T47D (cell line): Measurements from ENCODE around the gene VWA8.

Experiments
- DNase-seq, 2 experiments: peaks; one replicate each; pipeline versions ENCODE4 v3.0.0 to v3.0.0-alpha.2; 2011 to 2012; ENCODE audit warnings: low read depth in 1 of 2, low spot score in 1 of 2
- JUND ChIP-seq: IDR thresholded peaks from 2 replicates; pipeline ENCODE4 v1.6.1; 2012; ENCODE audit warnings: low read depth
- in situ Hi-C: cut with HindIII; loops from 2 replicates; pipeline ENCODE4 v1.10.0; 2016; ENCODE audit warnings: low sequenced_read_pairs, low pct_unique_long_range_greater_than_20kb

VWA8 gene

DNA sequence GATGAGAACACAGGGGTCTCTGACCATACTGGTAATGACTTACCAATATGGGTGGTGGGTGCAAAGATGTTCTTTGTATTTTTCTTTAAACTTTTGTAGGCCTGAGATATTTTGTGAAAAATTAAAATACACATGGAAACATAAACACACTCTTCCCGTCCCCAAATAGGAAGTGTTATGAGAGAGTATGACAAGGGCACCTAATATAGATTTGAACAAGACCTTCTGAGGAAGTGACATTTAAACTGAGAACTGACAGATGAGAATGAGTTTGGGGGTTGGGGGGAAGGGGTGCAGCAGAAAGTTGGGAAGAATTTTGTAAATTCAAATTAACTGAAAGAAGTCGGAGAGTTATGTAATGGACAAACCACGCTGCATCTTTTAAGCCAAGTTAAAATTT lies 279.3 kb downstream of the VWA8 start:
- DNase-seq: no peak
- TF ChIP-seq JUND: no peak
- in situ Hi-C loops: no loop called here

DNA sequence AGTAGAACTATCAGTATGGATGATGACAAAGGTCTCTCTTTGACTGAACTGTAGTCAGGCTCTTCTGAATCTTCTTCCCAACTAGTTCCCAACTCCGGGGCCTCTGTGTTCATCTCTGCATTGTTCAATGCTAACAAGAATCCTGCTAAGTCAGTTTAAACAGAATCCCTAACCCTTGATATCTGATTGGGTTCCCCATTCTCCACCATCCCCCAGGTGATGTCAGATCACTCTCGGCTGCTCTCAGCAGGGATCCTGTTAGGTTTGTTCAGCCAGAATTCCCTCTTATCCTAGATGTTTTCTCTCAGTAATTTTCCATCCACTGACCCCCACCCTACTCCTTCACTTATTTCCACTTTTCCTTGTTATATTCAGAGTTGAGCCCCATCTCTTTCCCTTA lies 280.0 kb downstream of the VWA8 start:
- in situ Hi-C loops: no loop called here
- no peak for TF ChIP-seq JUND
- no peak for DNase-seq

DNA sequence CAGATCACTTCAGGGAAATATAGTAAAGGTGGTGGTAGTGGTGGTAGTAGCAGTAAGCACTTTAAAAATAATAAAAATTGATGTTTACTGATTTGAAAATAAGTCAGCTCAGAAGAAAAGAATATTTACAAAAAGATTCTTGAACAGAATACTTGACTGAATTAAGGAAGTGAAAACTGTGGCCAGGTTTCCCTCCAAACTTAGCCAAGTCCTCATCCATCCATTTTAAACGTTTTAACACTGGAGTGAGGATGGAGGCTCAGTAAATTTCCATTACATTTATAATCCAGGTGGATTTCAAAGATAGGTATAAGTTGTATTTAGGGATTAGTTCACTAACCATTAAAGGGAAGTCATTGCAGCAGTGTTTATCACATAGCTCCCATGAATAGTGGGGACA lies 282.1 kb downstream of the VWA8 start:
- in situ Hi-C loops: no loop called here
- no peak for TF ChIP-seq JUND
- DNase-seq: no peak

DNA sequence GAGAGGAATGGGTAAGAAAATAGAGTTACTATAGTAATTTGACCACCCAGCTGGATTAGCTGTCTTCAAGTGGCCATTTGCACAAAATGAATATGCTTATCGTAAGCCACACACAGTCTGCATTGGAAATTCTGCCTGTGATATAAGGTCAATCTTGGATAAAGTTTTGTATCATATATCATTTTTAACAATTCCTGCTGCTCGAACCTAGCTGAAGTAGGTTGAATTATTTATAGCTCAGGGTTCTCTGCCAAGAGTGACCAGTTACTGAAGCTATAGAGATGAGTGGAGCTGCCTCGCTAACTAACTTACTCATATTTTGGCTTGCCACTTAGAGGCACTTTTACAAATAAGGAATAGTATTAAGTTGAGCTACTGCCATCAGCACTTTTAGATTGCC lies 282.7 kb downstream of the VWA8 start:
- no peak for DNase-seq
- TF ChIP-seq JUND: no peak
- in situ Hi-C loops: no loop called here

DNA sequence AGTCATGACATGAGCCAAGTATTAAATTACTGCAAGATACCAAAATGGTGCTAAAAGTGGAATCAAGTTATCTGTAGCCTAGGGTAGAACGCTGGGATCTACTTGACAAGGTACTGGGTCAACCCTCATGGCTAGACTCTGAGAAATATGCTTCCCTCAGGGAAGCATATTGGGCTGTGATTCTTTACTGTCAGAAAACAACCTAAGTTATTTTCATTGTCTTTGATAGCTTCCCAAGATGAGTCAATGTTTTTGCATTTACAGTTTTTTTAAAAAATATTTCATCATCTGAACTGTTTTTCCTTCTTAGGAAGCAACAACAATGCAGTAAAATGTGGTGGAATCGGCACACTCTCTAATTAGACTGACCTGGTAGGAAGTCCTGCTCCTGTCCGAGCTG lies 285.6 kb downstream of the VWA8 start:
- no peak for DNase-seq
- no peak for TF ChIP-seq JUND
- in situ Hi-C loops: no loop called here

DNA sequence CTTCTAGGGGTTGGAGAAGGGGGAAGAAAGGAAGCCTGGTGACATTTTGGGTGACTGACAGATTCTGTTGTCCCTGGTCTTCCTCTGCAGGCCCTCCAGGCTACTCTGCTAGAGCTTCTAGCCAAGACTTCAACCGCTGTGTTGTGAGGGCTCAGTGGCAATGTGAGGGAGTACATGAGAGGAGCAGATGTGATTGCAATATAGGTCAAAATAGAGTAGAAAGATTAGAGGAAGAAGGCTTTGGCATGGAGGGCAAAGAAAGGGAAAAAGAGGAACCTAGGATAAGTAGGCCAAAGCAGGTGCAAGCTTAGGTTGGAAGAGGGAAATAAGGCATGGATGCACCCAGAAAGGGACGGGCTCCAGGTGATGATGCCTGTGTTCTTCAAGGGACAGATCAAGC lies 286.7 kb downstream of the VWA8 start:
- no peak for TF ChIP-seq JUND
- DNase-seq: no peak
- in situ Hi-C loops: no loop called here

DNA sequence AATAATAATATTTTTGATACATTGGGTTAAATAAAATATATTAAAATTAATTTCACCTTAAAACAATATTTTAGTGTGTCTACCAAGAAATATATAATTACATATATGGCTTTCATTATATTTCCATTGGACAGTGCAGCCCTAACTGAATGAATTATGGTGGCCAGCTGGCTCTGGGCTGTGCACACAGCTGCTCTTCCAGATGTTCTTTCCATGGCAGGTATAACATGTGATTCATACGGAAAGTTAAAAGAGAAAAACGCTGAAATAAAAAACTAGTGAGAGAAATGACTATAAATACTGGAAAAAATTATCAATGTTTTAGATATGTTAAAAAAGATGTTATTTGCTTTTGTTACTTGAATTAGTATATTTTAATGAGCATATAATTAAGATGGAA lies 287.3 kb downstream of the VWA8 start:
- TF ChIP-seq JUND: no peak
- in situ Hi-C loops: no loop called here
- DNase-seq: no peak

DNA sequence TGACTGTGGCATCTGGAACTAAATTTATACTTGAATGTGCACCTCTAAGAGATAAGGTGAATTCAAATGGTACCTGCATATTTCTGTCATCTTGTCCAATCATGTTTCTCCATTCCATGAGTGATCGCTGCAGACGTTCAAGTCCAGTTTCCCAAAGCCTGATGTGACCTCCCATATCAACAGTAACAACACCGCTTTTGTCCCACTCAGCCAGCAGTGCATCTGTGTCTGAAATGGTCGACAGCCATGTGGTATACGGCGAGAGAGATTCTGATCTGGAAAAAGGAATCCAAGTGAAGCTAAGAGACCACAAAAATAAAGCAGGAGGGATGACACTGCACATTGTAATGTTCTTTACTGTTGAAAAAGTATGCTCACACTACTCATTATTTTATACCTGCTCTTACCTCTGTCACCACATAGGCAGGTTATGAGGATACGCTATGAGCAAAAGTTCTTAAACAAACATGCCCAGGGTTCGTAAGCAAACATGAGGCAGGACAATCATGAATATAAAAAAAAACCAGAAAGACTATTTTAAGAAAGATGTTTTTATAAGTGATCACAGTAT lies 290.0 kb downstream of the VWA8 start:
- in situ Hi-C loops: no loop called here

DNA sequence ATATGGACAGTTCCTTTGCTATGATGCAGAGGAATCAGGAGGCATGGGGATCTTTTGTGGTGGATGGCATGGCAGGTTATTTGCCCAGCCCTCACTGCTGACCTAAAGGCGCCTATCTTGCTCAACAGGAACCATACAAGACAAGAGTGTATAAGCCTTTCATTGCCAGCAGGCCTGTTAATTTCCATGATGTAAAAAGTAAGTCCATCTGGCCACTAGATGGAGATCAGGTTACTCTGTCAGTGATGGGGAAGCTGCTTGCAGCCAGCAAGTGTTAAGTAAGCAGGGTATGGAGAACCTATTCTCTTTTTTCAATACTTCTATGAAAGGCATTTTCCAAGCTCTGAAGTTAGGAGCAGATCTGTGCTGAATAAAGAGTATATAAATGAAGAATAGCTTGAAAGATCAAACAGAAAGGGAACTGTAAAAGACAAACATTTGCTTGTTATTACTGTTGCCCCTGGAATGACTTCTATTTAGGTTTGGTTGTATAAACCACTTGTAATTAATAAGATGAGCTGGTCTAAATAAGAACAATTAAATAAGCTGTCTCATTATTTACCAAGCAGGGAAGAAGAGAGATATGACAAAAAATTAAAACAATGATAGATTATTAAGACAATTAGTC lies 292.7 kb downstream of the VWA8 start:
- no peak for TF ChIP-seq JUND
- in situ Hi-C loops: no loop called here
- DNase-seq: peak; percentile 24 to 90

More for the DNA sequence above, 290.0 kb downstream of the VWA8 start:
- no peak for DNase-seq
- no peak for TF ChIP-seq JUND

DNA sequence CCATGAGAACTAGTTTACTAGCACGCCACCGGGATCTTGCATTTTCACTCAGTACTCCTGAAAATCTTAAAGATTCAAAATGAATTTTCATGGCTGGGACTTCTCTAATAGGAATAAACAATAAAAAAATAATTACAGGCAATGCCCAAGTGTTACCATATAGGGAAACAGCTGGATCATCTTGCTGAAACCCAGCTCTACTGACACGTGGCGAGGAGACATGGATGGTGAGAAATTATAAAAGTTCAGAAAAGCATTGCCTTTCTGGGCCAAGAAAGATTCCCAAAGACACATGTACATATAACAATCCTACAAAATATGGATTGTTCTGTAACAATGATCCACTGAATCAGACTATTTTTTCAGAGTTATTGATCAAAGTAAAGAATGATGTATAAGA lies 294.3 kb downstream of the VWA8 start:
- DNase-seq: no peak
- in situ Hi-C loops: no loop called here
- TF ChIP-seq JUND: no peak

DNA sequence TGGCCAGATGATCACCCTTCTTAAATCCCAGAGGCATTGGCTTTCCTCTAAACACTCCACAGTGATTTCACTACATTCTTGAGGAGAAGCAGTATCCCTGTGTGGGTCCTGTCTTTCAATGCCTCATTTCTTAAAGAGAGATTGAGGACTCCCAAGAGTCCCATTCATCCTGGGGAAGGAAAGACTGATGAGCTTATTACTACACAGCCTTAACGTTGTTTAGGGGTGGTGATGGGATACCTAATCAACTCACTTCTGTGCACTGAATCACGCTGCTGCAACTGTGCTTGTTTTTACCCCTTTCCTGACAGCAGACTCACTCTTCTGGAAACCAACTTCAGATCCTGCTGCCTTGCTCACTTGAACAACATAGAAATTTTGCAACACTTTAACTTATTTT lies 300.5 kb downstream of the VWA8 start:
- DNase-seq: no peak
- in situ Hi-C loops: no loop called here

DNA sequence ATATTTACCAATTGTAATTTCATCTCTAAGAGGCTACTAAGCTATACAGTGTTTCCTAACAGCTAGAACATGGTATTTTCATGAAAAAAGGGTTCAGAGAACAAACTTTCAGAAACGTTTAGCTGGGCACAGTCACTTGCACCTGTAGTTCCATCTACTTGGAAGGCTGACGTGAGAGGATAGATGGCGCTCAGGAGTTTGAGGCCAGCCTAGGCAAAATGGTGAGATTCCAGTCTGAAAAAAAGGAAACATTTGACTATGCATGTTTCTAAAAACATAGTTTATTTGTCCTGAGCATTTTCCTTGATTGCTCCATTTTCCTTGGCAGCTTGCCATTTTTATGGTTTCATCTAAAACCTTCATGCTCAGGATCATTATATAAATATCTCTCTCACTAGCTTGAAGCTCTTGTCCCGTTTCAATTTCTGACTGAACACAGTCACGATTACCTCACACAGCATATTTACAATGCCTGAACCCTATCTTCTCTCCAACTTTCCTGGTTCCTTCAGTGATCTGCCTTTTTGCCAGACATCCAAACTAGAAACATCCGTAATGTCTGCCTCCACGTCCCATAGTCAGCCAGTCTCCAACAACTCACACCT lies 302.8 kb downstream of the VWA8 start:
- TF ChIP-seq JUND: no peak
- DNase-seq: no peak
- in situ Hi-C loops: no loop called here

More for the DNA sequence above, 300.5 kb downstream of the VWA8 start:
- TF ChIP-seq JUND: no peak

DNA sequence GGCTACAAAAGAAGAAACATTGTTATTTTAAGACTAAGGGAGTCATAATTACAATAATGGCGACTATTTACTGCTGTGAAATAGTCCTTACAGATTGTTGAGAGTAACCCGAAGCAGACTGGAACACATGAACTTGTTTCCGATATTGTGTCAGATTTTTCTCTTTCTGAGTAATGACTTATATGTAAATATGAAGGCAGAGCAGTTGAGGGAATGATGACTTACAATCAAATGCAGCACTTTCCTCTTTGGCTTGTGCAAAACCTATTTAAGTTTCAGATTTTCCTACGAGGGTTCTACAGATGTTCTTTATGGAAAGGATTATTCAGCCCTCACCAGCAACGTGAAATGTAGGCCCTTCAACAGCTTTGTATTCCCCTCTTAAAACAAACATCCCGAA lies 304.9 kb downstream of the VWA8 start:
- no peak for DNase-seq
- in situ Hi-C loops: no loop called here
- TF ChIP-seq JUND: no peak

DNA sequence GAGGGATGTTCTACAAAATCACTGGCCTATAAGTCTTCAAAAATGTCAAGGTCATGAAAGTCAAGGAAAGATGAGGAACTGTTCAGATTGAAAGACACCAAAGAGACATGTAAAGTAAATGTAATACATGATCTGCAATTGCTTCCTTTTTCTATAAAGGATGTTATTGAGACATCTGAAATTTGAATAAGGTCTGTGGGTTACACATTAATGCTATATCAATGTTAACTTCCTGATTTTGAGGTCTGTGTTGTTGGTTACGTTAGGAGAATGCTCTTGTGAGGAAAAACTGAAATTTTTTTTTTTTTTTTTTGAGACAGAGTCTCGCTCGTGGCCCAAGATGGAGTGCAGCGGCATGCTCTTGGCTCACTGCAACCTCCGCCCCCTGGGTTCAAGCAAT lies 306.1 kb downstream of the VWA8 start:
- no peak for DNase-seq
- no peak for TF ChIP-seq JUND
- in situ Hi-C loops: no loop called here
